ENCODE results near the gene FER.
"Not testable (repeated sequence)": the region's sequence is repeated elsewhere in the genome, so short reads cannot be mapped to it uniquely, and the experiment has no call there.

FER gene

GRCh38 chr5:109163336-109163735, 415.6 kb downstream of the FER start:
- in situ Hi-C loops (cut with HindIII; ENCODE audit: low sequenced_read_pairs) = no loop called here

GRCh38 chr5:109164001-109164400, 416.3 kb downstream of the FER start:
- in situ Hi-C loops (cut with HindIII; ENCODE audit: low sequenced_read_pairs) = no loop called here

- in situ Hi-C loops (cut with HindIII; ENCODE audit: low sequenced_read_pairs) = no loop called here
These were observed 419.9 kb downstream of the FER start for GRCh38 chr5:109167586-109167985.

- in situ Hi-C loops (cut with HindIII; ENCODE audit: low sequenced_read_pairs) = no loop called here
These were observed 420.5 kb downstream of the FER start for GRCh38 chr5:109168151-109168550.

- in situ Hi-C loops (cut with HindIII; ENCODE audit: low sequenced_read_pairs) = no loop called here
These were observed 423.1 kb downstream of the FER start for GRCh38 chr5:109170629-109171350.

GRCh38 chr5:109171437-109172073, 423.9 kb downstream of the FER start:
- in situ Hi-C loops (cut with HindIII; ENCODE audit: low sequenced_read_pairs) = not testable (repeated sequence)

- in situ Hi-C loops (cut with HindIII; ENCODE audit: low sequenced_read_pairs) = no loop called here
These were observed 425.5 kb downstream of the FER start for GRCh38 chr5:109173036-109173794.

- in situ Hi-C loops (cut with HindIII; ENCODE audit: low sequenced_read_pairs) = no loop called here
These were observed 429.5 kb downstream of the FER start for GRCh38 chr5:109177227-109177626.

GRCh38 chr5:109177782-109178181, 430.1 kb downstream of the FER start:
- in situ Hi-C loops (cut with HindIII; ENCODE audit: low sequenced_read_pairs) = no loop called here

- in situ Hi-C loops (cut with HindIII; ENCODE audit: low sequenced_read_pairs) = no loop called here
These were observed 433.0 kb downstream of the FER start for GRCh38 chr5:109180668-109181067.

GRCh38 chr5:109186759-109187158, 439.1 kb downstream of the FER start:
- in situ Hi-C loops (cut with HindIII; ENCODE audit: low sequenced_read_pairs) = no loop called here

- in situ Hi-C loops (cut with HindIII; ENCODE audit: low sequenced_read_pairs) = no loop called here
These were observed 443.5 kb downstream of the FER start for GRCh38 chr5:109191153-109191558.

- in situ Hi-C loops (cut with HindIII; ENCODE audit: low sequenced_read_pairs) = no loop called here
These were observed 444.3 kb downstream of the FER start for GRCh38 chr5:109192027-109192426.

GRCh38 chr5:109192555-109193281, 445.0 kb downstream of the FER start:
- in situ Hi-C loops (cut with HindIII; ENCODE audit: low sequenced_read_pairs) = no loop called here

GRCh38 chr5:109195667-109196066, 448.0 kb downstream of the FER start:
- in situ Hi-C loops (cut with HindIII; ENCODE audit: low sequenced_read_pairs) = no loop called here

GRCh38 chr5:109196087-109196822, 448.6 kb downstream of the FER start:
- in situ Hi-C loops (cut with HindIII; ENCODE audit: low sequenced_read_pairs) = no loop called here

- in situ Hi-C loops (cut with HindIII; ENCODE audit: low sequenced_read_pairs) = no loop called here
These were observed 449.1 kb downstream of the FER start for GRCh38 chr5:109196823-109197160.

- in situ Hi-C loops (cut with HindIII; ENCODE audit: low sequenced_read_pairs) = no loop called here
These were observed 451.6 kb downstream of the FER start for GRCh38 chr5:109199289-109199688.

GRCh38 chr5:109199799-109200620, 452.3 kb downstream of the FER start:
- in situ Hi-C loops (cut with HindIII; ENCODE audit: low sequenced_read_pairs) = no loop called here

GRCh38 chr5:109215040-109215439, 467.3 kb downstream of the FER start:
- in situ Hi-C loops (cut with HindIII; ENCODE audit: low sequenced_read_pairs) = no loop called here
